ENCODE data around the gene GNAO1.

The GNAO1 gene

GRCh38 chr16:56330476-56330875 is 139.2 kb downstream of the GNAO1 start:
- ChIA-PET POLR2A (ENCODE audit: low non-redundant PET) (no interaction called here), CTCF (interaction anchor here (5.2 kb wide), 1 partner anchor 26 kb away, joined by 53 read pairs; no protein-coding TSS in a partner anchor)
- TF ChIP-seq CTCF (conservative IDR thresholded peaks at IDR 0.05; ENCODE audit: low read depth): no peak
- H3K27ac ChIP-seq: no peak overlapping the region
- no peak for DNase-seq (ENCODE audit: low spot score)

DNA sequence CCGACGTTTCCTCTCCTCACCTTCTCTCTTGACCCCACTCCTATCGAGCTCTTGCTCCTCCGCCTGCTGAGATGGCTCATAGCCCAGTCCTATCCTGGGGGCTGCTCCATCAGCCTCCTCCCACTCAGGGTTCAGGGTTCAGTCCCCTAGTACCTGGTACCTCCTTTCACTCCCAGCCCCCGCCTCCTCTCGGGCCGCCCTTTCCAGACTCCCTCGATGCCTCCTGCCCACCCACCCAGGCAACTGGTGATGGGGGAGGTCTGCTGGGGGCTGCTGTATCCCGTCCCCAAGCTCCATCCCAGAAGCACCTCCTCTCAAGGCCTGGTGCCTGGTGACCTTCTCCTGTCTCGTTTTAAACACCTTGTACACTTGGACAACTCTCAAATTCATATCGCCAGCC is 140.1 kb downstream of the GNAO1 start:
- no peak overlapping the region for H3K27ac ChIP-seq
- POLR2A ChIA-PET (ENCODE audit: low non-redundant PET): no interaction called here
- TF ChIP-seq CTCF (conservative IDR thresholded peaks at IDR 0.05; ENCODE audit: low read depth): no peak
- no peak for DNase-seq (ENCODE audit: low spot score)
- CTCF ChIA-PET: interaction anchor here (0.7 to 5.2 kb wide), 3 partner anchors 13 to 164 kb away, joined by 3 to 53 read pairs (median 3); no protein-coding TSS in a partner anchor

- no peak for TF ChIP-seq CTCF (conservative IDR thresholded peaks at IDR 0.05; ENCODE audit: low read depth)
- no peak overlapping the region for H3K27ac ChIP-seq
- ChIA-PET POLR2A (ENCODE audit: low non-redundant PET) (no interaction called here), CTCF (interaction anchor here (0.5 to 5.2 kb wide), 6 partner anchors 13 to 192 kb away, joined by 3 to 53 read pairs (median 3); no protein-coding TSS in a partner anchor)
- no peak for DNase-seq (ENCODE audit: low spot score)
Observed at GRCh38 chr16:56331915-56332314, 140.6 kb downstream of the GNAO1 start.

GRCh38 chr16:56332464-56333079 is 141.3 kb downstream of the GNAO1 start:
- POLR2A ChIA-PET (ENCODE audit: low non-redundant PET): no interaction called here
- CTCF ChIA-PET: interaction anchor here (0.5 to 5.2 kb wide), 7 partner anchors 12 to 191 kb away, joined by 3 to 53 read pairs (median 3); no protein-coding TSS in a partner anchor

GRCh38 chr16:56334761-56335160 is 143.5 kb downstream of the GNAO1 start:
- peak; percentile 44 for DNase-seq (ENCODE audit: low spot score)
- no peak overlapping the region for H3K27ac ChIP-seq
- CTCF ChIA-PET: interaction anchor here (0.7 kb wide), 1 partner anchor 22 kb away, joined by 5 read pairs; no protein-coding TSS in a partner anchor
- TF ChIP-seq CTCF (conservative IDR thresholded peaks at IDR 0.05; ENCODE audit: low read depth): no peak
- POLR2A ChIA-PET (ENCODE audit: low non-redundant PET): no interaction called here

More at GRCh38 chr16:56332464-56333079, 141.3 kb downstream of the GNAO1 start:
- peak; percentile 46 for DNase-seq (ENCODE audit: low spot score)
- H3K27ac ChIP-seq: no peak overlapping the region
- TF ChIP-seq CTCF (conservative IDR thresholded peaks at IDR 0.05; ENCODE audit: low read depth): peak; percentile 24; the same call in 1 of the 2 replicates

DNA sequence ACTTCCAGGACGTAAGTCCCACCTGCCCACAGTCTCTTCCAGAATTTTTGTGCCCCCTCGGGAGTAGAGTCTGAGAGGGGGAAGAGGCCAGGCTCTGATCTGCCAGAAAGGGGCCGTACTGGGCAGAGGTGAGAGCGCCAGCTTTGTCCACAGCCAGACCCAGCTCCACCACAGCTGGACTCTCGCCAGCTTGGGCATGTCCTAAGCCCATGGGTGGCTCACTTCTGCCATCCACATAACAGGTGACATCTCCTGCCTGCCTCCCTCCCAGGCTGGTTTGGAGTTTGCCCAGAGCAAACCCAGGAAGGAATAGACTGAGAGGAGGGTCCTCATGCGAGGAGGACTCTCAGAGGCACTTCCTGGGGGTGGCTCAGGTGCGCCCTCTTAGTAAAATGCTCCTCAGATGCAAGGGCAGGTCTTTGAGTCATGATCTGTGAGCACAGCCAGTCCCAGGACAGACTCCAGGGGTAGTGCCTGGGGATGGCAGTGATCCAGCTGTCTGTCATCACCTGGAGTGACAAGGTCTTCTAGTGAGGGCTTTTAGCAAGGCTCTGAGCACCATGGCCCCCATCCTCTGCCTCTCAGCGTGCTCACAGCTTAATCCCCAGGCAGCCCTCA is 144.9 kb downstream of the GNAO1 start:
- TF ChIP-seq CTCF (conservative IDR thresholded peaks at IDR 0.05; ENCODE audit: low read depth): no peak
- peak; percentile 34 for DNase-seq (ENCODE audit: low spot score)
- ChIA-PET CTCF (no interaction called here), POLR2A (ENCODE audit: low non-redundant PET) (no interaction called here)
- no peak overlapping the region for H3K27ac ChIP-seq

All from RWPE1 (cell line).